Activated naive CD8-positive, alpha-beta T cell treated with anti-CD3 and anti-CD28 coated beads, Interleukin-2, amount 10 ng/mL, durations not matched to agents 7 days and 5 days (primary cell): Measurements from ENCODE around the gene NDRG2. TPM values are rescaled to one million over a fixed set of nuclear protein-coding genes. Genes with fewer than 3 reads are reported as not detected.

Experiments used
- ATAC-seq: fragments of 150-1000 bp; cut with Tn5 transposase; one replicate; pipeline ENCODE4 v1.10.0; 2021; ENCODE audit warnings: low read depth, moderate library complexity
- POLR2A ChIA-PET: fragments of 350-600 bp; sonication (Branson Sonifier 250); formaldehyde crosslinking; loops from one replicate; lab custom pipeline; 2021; ENCODE audit warnings: antibody characterized with exemption; lab: Charles Lee
- DNase-seq: peaks from one replicate; pipeline ENCODE4 v3.0.0; 2021
- H3K27ac Mint-ChIP-seq: one replicate; pipeline ENCODE4 v1.8.0; 2022; ENCODE audit warnings: mild to moderate bottlenecking, mixed read lengths
- H3K27me3 Mint-ChIP-seq: one replicate; pipeline ENCODE4 v1.8.0; 2022; ENCODE audit warnings: mild to moderate bottlenecking, moderate library complexity, mixed read lengths
- H3K36me3 Mint-ChIP-seq: one replicate; pipeline ENCODE4 v1.8.0; 2021; ENCODE audit warnings: mild to moderate bottlenecking, mixed read lengths
- H3K4me1 Mint-ChIP-seq: one replicate; pipeline ENCODE4 v1.8.0; 2021; ENCODE audit warnings: mixed read lengths
- H3K4me3 Mint-ChIP-seq: one replicate; pipeline ENCODE4 v1.8.0; 2022; ENCODE audit warnings: mild to moderate bottlenecking, moderate library complexity, mixed read lengths
- H3K9me3 Mint-ChIP-seq: one replicate; pipeline ENCODE4 v1.8.0; 2021; ENCODE audit warnings: mixed read lengths
- total RNA-seq, 2 experiments: library from RNA; stranded (reverse); gene quantifications; one replicate each; pipeline ENCODE4 v1.2.3, GENCODE V29; 2021

The NDRG2 gene
- total RNA-seq, 2 experiments from 2014 or later: 15.9 to 17.1 TPM

DNA sequence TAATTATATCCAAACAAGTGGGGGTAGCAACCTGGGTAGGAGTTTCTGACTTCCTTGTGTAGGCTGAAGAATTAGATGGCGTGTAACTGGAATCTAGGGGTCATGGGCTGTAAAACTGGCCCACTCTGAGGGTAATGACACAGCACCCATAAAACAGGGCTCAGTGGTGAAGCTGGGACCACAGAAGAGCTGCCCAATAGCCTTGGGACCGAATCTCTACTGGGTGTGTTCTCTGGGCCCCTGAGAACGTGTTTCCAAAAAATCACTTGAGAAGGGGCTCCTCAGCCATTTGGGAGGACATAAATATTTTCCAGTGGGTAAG is 36.4 kb upstream of the NDRG2 start:
- Mint-ChIP-seq H3K4me3 (no peak overlapping the region), H3K36me3 (no peaks in the 10 kb centered on the region), H3K27ac (no peak overlapping the region), H3K27me3 (peaks cover 46% of the 10 kb centered on the region), H3K9me3 (no peaks in the 10 kb centered on the region), H3K4me1 (peaks cover 3% of the 10 kb centered on the region)
- POLR2A ChIA-PET: no interaction called here
- DNase-seq: no peak
- no peak for ATAC-seq

DNA sequence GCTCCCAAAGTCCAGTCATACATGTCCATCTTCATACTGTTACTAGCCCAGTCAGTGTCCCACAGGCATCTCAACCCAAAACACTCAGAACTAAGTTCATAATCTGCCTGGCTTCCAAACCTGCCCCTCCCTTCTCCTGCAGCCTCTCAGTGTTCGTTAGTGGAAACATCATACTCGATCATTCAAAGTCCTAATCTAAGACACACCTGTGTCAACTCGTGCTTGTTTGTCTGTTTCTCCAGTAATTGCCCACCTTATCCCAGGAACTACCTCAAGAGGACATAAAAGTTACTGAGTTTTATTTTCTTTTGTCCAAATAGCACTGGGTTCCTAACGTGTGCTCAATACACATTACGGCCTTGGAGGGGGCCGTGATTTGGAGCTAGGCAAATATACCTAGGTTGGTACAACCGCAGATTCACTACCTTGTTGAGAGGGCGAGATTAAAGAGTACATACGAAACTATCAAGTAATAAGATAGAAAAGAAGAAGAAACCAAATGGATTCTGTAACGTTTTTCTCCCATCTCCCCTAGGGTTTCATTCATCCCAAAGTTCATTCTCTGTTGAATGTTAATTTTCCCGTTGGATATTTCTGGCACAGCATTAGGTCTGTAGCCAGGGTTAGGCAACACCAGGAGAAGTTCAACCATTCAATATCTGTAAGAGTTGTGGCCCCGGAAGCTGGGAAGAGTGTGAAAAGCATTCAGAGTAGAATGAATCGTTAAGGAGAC is 35.9 kb upstream of the NDRG2 start:
- Mint-ChIP-seq H3K4me3 (no peak overlapping the region), H3K36me3 (no peaks in the 10 kb centered on the region), H3K4me1 (peaks cover 3% of the 10 kb centered on the region), H3K27me3 (peaks cover 42% of the 10 kb centered on the region), H3K9me3 (no peaks in the 10 kb centered on the region), H3K27ac (no peak overlapping the region)
- POLR2A ChIA-PET: no interaction called here
- ATAC-seq (no peak), DNase-seq (no peak)

DNA sequence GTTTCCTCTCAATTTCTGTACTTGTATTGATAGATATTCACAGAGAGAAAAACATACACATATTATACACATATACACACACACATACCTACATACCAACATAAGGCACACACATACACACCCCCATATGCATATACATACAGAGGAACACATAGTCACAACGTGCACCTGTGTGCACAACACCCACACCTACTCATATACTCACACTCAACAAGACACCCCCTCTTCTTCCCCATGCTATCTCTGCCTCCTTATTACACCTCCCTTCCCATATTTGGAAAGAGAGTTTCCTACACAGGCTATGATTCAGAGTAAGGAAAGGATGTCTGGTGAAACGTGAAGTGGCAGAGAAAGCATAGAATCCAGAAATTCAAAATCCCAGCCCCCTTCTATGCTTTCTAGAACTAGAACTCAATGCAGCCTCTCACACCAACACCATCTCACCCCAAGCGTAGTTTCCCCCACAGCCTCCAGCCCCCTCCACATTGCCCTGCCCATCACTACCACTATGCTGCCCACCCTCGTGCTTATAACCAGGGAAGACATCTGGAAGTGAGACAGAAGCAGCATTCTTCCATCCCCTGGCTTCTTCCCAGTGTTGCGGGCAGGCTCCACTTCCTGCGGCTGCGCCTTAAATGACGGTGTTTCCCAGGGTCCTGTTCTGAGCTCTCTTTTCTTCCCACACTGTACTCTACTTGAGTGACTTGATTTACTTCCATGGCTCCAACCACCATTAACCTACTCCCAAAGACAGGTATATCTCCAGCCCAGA is 35.2 kb upstream of the NDRG2 start:
- no peaks in the 10 kb centered on the region for H3K9me3 Mint-ChIP-seq
- H3K36me3 Mint-ChIP-seq: no peaks in the 10 kb centered on the region
- no peak for ATAC-seq
- H3K27me3 Mint-ChIP-seq: peaks cover 36% of the 10 kb centered on the region
- no peak for DNase-seq
- H3K27ac Mint-ChIP-seq: no peak overlapping the region
- no peak overlapping the region for H3K4me3 Mint-ChIP-seq
- POLR2A ChIA-PET: no interaction called here
- peaks cover 3% of the 10 kb centered on the region for H3K4me1 Mint-ChIP-seq

DNA sequence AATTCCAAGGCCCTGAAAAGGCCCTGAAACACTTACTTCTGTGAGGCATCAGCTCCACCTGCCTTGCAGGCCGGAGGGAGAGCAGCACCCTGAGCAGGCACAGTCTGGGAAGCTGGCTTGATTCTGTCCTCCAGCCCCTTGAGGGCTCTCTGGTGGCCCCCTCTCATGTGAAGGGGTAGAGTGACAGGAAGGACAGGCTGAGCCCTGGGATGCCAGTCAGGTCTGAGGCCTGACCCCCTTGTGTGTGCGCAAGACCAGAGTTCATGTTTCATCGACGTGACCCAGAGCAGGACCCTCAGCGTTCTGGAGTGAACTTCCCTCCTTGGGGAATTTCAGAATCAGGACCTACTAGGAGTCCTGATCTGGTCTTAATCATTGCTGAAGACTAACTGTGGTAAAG is 34.0 kb upstream of the NDRG2 start:
- H3K4me3 Mint-ChIP-seq: no peak overlapping the region
- H3K36me3 Mint-ChIP-seq: no peaks in the 10 kb centered on the region
- POLR2A ChIA-PET: no interaction called here

DNA sequence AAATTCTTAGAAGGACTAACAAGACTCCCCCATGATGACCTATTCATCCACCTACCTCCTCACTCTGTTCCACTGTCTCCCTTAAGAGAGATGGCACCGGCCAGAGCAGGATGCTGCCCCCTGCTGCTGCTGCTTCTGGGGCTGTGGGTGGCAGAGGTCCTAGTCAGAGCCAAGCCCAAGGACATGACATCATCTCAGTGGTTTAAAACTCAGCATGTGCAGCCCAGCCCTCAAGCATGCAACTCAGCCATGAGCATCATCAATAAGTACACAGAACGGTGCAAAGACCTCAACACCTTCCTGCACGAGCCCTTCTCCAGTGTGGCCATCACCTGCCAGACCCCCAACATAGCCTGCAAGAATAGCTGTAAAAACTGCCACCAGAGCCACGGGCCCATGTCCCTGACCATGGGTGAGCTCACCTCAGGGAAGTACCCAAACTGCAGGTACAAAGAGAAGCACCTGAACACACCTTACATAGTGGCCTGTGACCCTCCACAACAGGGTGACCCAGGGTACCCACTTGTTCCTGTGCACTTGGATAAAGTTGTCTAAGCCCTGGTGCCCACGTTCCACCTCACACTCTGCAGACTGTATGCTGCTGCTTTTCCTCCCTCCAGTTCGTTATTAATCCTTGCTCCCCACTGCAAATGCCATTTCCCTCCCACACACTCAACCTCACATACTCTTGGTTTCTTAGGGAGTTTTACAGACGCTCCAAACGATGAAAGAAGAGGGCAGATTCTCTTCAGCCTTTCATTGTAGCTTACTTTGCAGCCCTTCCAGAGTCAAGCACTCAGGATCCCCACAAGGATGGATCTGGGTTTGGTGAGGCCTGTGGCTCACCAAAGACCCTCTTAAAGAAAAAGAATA is 33.2 kb upstream of the NDRG2 start, which contains the start of gene RNASE8:
TSS of gene RNASE8 (plus strand) at position 20 of the 873 bp plus-strand sequence. CDS start at position 91, 71 bp downstream.
- peaks cover 5% of the 10 kb centered on the region for H3K4me1 Mint-ChIP-seq
- H3K36me3 Mint-ChIP-seq: no peaks in the 10 kb centered on the region
- no peak for DNase-seq
- peaks cover 21% of the 10 kb centered on the region for H3K27me3 Mint-ChIP-seq
- no peak for ATAC-seq
- POLR2A ChIA-PET: no interaction called here
- no peak within 1 kb of the TSS for H3K4me3 Mint-ChIP-seq
- H3K9me3 Mint-ChIP-seq: no peaks in the 10 kb centered on the region
- H3K27ac Mint-ChIP-seq: no peak within 1 kb of the TSS

More for the DNA sequence above, 34.0 kb upstream of the NDRG2 start:
- Mint-ChIP-seq H3K27ac (no peak overlapping the region), H3K27me3 (peaks cover 30% of the 10 kb centered on the region), H3K4me1 (peaks cover 5% of the 10 kb centered on the region), H3K9me3 (no peaks in the 10 kb centered on the region)
- DNase-seq (no peak), ATAC-seq (no peak)

DNA sequence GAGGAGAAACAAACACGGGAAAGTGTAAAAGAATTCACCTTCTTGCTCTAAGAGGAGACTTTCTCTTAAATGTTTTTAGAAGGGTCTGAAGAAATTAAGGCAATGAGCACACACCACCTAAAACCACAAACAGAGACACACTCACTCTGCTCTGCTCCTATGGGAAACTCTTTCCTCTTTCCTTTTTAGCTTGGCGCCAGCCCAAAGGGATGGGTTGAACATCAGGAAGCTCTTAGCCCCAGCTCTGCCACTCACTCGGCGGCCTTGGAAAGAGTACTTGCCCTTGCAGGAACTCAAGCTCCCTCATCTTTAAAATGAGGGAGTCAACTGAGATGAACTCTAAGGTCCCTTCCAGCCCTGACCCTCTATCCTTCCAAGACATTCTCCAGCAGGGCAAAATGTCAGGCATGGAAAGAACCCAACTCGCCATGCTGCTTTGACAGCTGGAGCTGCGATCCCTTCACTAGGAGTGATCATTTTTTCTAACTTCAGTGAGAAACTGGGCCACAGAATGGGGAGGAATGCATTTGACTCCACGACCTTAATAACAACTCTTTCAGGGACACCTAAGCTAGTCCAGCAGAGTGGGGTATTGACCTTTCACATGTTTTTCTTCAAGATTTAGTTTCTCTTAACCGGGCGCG is 31.8 kb upstream of the NDRG2 start:
- H3K36me3 Mint-ChIP-seq: no peaks in the 10 kb centered on the region
- H3K4me1 Mint-ChIP-seq: peaks cover 5% of the 10 kb centered on the region
- peaks cover 16% of the 10 kb centered on the region for H3K27me3 Mint-ChIP-seq
- DNase-seq: no peak
- H3K9me3 Mint-ChIP-seq: no peaks in the 10 kb centered on the region
- no peak overlapping the region for H3K4me3 Mint-ChIP-seq
- POLR2A ChIA-PET: no interaction called here
- no peak overlapping the region for H3K27ac Mint-ChIP-seq
- no peak for ATAC-seq

DNA sequence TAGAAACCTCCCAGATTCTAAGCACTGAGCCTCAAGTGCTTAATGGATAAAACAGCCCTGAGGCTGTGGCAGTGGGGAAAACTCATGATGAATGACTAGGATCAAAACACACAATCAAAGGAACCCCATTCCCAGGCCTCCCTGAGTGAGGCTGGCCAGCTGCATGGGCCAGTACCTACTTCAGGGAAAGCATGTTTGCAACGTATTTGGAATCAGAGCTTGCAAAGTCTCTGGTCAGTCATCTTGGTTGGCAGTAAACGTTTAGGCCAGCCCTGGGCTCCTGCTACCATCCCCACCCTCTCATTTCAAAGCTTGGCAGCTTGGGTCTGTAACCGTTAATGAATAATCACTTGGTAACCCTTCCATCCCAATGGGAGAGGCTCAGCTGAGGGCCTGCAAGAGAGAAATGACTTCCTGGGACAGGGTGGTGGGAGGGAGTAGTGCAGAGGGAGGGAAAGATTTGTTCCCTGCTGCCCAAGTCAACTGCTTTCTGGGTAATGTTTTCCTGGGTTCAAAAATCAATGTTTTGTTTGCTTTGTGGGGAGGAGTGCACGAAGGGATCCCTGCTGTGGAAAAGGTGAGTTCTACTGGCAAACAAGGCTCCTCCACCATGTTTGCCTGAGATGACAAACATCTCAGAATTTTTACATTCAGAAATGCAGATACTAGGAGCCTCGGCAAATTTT is 30.7 kb upstream of the NDRG2 start:
- Mint-ChIP-seq H3K36me3 (no peaks in the 10 kb centered on the region), H3K4me1 (peaks cover 5% of the 10 kb centered on the region), H3K27me3 (peaks cover 11% of the 10 kb centered on the region)

DNA sequence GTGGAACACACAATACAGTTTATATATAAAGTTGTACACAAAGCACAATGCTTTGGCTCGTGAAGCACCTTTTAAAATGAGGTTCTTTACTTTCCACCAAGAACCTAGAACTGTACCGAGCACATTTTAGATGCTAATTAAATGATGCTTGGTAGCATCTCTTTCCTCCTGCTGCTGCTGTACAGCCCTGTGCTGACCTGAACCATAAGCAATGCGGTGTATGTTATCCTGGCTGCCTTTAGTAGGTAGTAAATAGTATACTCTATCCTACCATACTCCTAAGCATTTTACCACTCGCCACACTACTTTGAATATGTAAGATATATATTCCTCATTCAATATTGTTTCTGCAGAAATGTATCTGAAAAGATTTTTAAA is 29.9 kb upstream of the NDRG2 start:
- no peaks in the 10 kb centered on the region for H3K9me3 Mint-ChIP-seq
- no peaks in the 10 kb centered on the region for H3K36me3 Mint-ChIP-seq
- H3K27me3 Mint-ChIP-seq: peaks cover 8% of the 10 kb centered on the region
- no peak for ATAC-seq
- no peak overlapping the region for H3K27ac Mint-ChIP-seq
- POLR2A ChIA-PET: no interaction called here
- DNase-seq: no peak
- H3K4me3 Mint-ChIP-seq: no peak overlapping the region
- H3K4me1 Mint-ChIP-seq: peaks cover 5% of the 10 kb centered on the region

More for the DNA sequence above, 30.7 kb upstream of the NDRG2 start:
- H3K9me3 Mint-ChIP-seq: no peaks in the 10 kb centered on the region
- DNase-seq (no peak), ATAC-seq (no peak)
- POLR2A ChIA-PET: no interaction called here
- H3K27ac Mint-ChIP-seq: no peak overlapping the region
- H3K4me3 Mint-ChIP-seq: no peak overlapping the region

DNA sequence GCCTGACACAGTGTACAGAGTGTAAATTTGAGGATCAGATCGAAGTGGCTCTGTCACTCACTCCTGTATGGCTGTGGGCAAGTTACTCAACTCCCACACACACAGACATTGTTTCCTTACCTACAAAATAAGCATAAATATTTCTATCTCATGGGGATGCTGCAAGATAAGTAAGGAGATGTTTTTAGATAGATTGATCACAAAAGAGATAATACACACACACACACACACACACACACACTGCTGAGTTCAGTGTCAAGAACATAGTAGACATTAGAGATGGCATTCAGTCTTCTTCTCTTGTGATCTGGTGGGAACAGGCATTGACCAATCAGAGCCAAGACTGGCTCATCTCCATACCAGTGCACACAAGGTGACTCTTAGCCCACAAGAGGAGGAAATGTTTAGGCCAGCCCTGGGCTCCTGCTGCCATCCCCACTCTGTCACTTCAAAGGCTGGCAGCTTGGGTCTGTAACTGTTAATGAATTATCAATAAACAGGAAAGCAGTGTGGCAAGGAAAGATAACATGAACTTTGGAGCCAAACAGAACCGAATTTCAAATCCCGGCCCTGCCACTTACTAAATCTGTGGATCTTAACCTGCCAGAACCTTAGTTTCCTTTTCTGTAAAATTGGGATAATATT is 29.4 kb upstream of the NDRG2 start:
- Mint-ChIP-seq H3K4me1 (peaks cover 5% of the 10 kb centered on the region), H3K27me3 (peaks cover 11% of the 10 kb centered on the region), H3K9me3 (no peaks in the 10 kb centered on the region), H3K27ac (no peak overlapping the region), H3K4me3 (no peak overlapping the region), H3K36me3 (no peaks in the 10 kb centered on the region)
- no peak for DNase-seq
- POLR2A ChIA-PET: no interaction called here
- no peak for ATAC-seq

DNA sequence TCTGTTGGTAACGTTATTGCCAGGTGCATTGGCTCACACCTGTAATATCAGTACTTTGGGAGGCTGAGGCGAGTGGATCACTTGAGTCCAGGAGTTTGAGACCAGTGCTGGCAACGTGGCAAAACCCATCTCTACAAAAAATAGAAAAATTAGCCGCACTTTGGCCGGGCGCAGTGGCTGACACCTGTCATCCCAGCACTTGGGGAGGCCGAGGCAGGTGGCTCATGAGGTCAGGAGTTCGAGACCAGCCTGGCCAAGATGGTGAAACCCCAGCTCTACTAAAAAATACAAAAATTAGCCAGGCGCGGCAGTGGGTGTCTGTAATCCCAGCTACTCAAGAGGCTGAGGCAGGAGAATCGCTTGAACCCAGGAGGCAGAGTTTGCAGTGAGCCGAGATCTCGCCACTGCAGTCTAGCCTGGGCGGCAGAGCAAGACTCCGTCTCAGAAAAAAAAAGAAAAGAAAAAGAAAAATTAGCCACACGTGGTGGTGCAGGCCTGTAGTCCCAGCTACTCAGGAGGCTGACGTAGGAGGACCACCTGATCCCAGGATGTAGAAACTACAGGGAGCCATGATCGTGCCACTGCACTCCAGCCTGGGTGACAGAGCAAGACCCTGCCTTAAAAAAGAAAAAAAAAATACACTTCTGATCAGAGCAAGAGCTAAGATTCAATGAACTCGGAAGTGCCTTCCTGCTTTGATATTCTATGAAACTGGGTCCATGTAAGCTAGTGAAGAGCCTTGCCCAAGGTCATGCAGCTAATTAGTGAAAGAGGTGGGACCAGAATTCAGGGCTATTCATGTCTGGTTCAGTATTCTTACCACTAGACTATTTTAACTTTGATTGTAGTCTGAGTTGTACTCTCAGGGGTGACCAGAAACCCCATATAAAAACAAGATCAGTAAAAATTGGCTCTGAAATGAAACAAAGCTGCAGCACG is 28.6 kb upstream of the NDRG2 start:
- no peak overlapping the region for H3K4me3 Mint-ChIP-seq
- POLR2A ChIA-PET: no interaction called here
- H3K27me3 Mint-ChIP-seq: peaks cover 8% of the 10 kb centered on the region
- DNase-seq (no peak), ATAC-seq (no peak)
- no peaks in the 10 kb centered on the region for H3K9me3 Mint-ChIP-seq
- no peak overlapping the region for H3K27ac Mint-ChIP-seq
- H3K36me3 Mint-ChIP-seq: no peaks in the 10 kb centered on the region
- H3K4me1 Mint-ChIP-seq: peaks cover 5% of the 10 kb centered on the region

DNA sequence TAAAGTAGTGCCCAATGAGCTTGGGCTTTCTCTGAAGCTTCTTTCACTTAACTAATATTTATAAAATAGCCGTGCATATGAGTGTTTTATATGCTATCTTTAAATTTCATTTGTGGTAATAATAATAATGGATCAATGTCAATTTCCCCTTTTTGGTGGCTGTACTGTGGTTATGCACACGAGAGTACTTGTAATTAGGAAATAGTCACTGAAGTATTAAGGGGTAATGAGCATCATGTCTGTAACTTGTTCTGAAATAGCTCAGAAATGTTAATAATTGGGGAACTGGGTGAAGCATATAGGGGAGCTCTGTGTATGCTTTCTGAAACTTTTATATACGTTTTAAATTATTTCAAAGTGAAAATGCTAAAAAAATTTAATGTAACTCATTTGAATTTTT is 25.7 kb upstream of the NDRG2 start:
- H3K4me3 Mint-ChIP-seq: no peak overlapping the region
- H3K36me3 Mint-ChIP-seq: no peaks in the 10 kb centered on the region
- H3K4me1 Mint-ChIP-seq: peaks cover 2% of the 10 kb centered on the region
- no peak for DNase-seq
- no peak for ATAC-seq
- no peak overlapping the region for H3K27ac Mint-ChIP-seq
- peaks cover 14% of the 10 kb centered on the region for H3K27me3 Mint-ChIP-seq
- POLR2A ChIA-PET: interaction anchor here (0.5 kb wide), 1 partner anchor 38 kb away, joined by 3 read pairs; no protein-coding TSS in a partner anchor
- H3K9me3 Mint-ChIP-seq: no peaks in the 10 kb centered on the region
